Left lung (tissue), 10 donors: ENCODE data around the gene KDM4D. TPM values are rescaled to one million over a fixed set of nuclear protein-coding genes. Genes with fewer than 3 reads are reported as not detected.
A peak's percentile ranks its signal among the peaks of the same experiment; 100 is the strongest.
"Not testable (repeated sequence)": the region's sequence is repeated elsewhere in the genome, so short reads cannot be mapped to it uniquely, and the experiment has no call there.

Experiments
- ATAC-seq: fragments of 200-7000 bp; cut with Tn5 transposase; one replicate; pipeline ENCODE4 v1.9.1; 2020; ENCODE audit warnings: moderate library complexity
- DNase-seq, 4 donors: peaks; one replicate each; pipeline ENCODE4 v3.0.0-alpha.2; 2013 to 2020
- H3K27ac ChIP-seq, 2 donors: fragments of 200-600 bp; sonication (generic) in 1 of 2; one replicate each; pipeline versions ENCODE4 v1.5.0 to v1.8.0; 2020 to 2021
- H3K27me3 ChIP-seq, 2 donors: fragments of 200-600 bp; sonication (generic) in 1 of 2; one replicate each; pipeline versions ENCODE4 v1.5.0 to v1.8.0; 2020 to 2021
- H3K36me3 ChIP-seq, 2 donors: fragments of 200-600 bp; sonication (generic) in 1 of 2; one replicate each; pipeline versions ENCODE4 v1.5.0 to v1.8.0; 2020 to 2021
- H3K4me1 ChIP-seq, 2 donors: fragments of 200-600 bp; one replicate each; pipeline ENCODE4 v1.8.0; 2021
- H3K4me3 ChIP-seq, 2 donors: fragments of 200-600 bp; sonication (generic) in 1 of 2; one replicate each; pipeline versions ENCODE4 v1.5.0 to v1.8.0; 2020 to 2021; ENCODE audit warnings: mild to moderate bottlenecking in 1 of 2
- H3K9me3 ChIP-seq, 2 donors: fragments of 200-600 bp; sonication (generic) in 1 of 2; one replicate each; pipeline versions ENCODE4 v1.5.0 to v1.8.0; 2020 to 2021
- CTCF ChIP-seq, 2 donors: fragments of 200-600 bp; sonication (generic) in 1 of 2; IDR thresholded peaks; one replicate each; pipeline versions ENCODE4 v1.5.0 to v1.8.0; 2021; ENCODE audit warnings: antibody characterized with exemption in 2 of 2
- intact Hi-C, 2 donors: fragments of 100-400 bp; cut with DNase I; formaldehyde crosslinking; loops; one replicate each; pipeline versions ENCODE4 v1.11.2 to v1.14.2; 2022
- polyA plus RNA-seq, 6 donors: library from polyadenylated mRNA; unstranded; fragments of 120-200 nt; gene quantifications; one replicate each; pipeline ENCODE4 v1.2.1, GENCODE V29; 2013; ENCODE audit not compliant: insufficient read length in 6 of 6
- total RNA-seq, 2 donors: library from RNA; stranded (reverse); fragmentation: NEBNext Ultra II Directional; extraction: Animal tissue kit (Norgen Biotek cat#: 25700); gene quantifications; one replicate each; pipeline ENCODE4 v1.2.1, GENCODE V29; 2021
- donor health status: DM: no; HTN: yes; CAD: no.
- donor health status: DM: no; HTN: no; CAD: no.

The KDM4D gene
- total and polyA plus RNA-seq, 8 donors, result 0.35 to 2.5 (median 1.9) TPM

GRCh38 chr11:94926271-94926625 is 47.3 kb upstream of the KDM4D start:
- DNase-seq, result no peak
- Histone ChIP-seq H3K36me3 (no peaks in the 10 kb centered on the region), H3K4me3 (no peak overlapping the region), H3K27me3 (no peaks in the 10 kb centered on the region), H3K4me1 (peaks cover 17 to 30% of the 10 kb centered on the region in 2 donors), H3K9me3 (no peaks in the 10 kb centered on the region), H3K27ac (peak overlapping the region; percentile 57 to 74)
- intact Hi-C loops, result no loop called here
- TF ChIP-seq CTCF (IDR thresholded peaks at IDR 0.05), result no peak
- ATAC-seq, result peak; percentile 6

GRCh38 chr11:94926698-94927237 is 46.7 kb upstream of the KDM4D start:
- ATAC-seq (peak; percentile 73), DNase-seq (peak in 3 of 4 donors; percentile 64 to 94 (median 93))
- peaks cover 17 to 30% of the 10 kb centered on the region in 2 donors for H3K4me1 ChIP-seq
- H3K36me3 ChIP-seq, result no peaks in the 10 kb centered on the region
- intact Hi-C loops, result no loop called here
- no peaks in the 10 kb centered on the region for H3K9me3 ChIP-seq
- no peaks in the 10 kb centered on the region for H3K27me3 ChIP-seq
- H3K4me3 ChIP-seq, result no peak overlapping the region
- no peak for TF ChIP-seq CTCF (IDR thresholded peaks at IDR 0.05)
- H3K27ac ChIP-seq, result peak overlapping the region; percentile 57 to 74

GRCh38 chr11:94928117-94928990 is 45.2 kb upstream of the KDM4D start:
- H3K4me3 ChIP-seq, result no peak overlapping the region
- TF ChIP-seq CTCF (IDR thresholded peaks at IDR 0.05), result no peak
- H3K9me3 ChIP-seq, result no peaks in the 10 kb centered on the region
- H3K36me3 ChIP-seq, result no peaks in the 10 kb centered on the region
- intact Hi-C loops, result no loop called here
- no peak for ATAC-seq
- peaks cover 17 to 30% of the 10 kb centered on the region in 2 donors for H3K4me1 ChIP-seq
- H3K27me3 ChIP-seq, result no peaks in the 10 kb centered on the region
- peak overlapping the region; percentile 57 to 74 for H3K27ac ChIP-seq
- DNase-seq, result no peak

- H3K36me3 ChIP-seq, ATAC-seq, H3K9me3 ChIP-seq, intact Hi-C loops, H3K4me3 ChIP-seq, DNase-seq, H3K27ac ChIP-seq, H3K27me3 ChIP-seq: not testable (repeated sequence)
- H3K4me1 ChIP-seq, result peaks cover 9 to 15% of the 10 kb centered on the region in 2 donors
Observed at GRCh38 chr11:94932072-94932471, 41.4 kb upstream of the KDM4D start.

GRCh38 chr11:94932503-94932902 is 41.0 kb upstream of the KDM4D start:
- no peak overlapping the region for H3K4me3 ChIP-seq
- no peak overlapping the region for H3K27ac ChIP-seq
- peaks cover 6 to 11% of the 10 kb centered on the region in 2 donors for H3K4me1 ChIP-seq
- H3K27me3 ChIP-seq, result no peaks in the 10 kb centered on the region
- ATAC-seq (no peak), DNase-seq (no peak)
- no peaks in the 10 kb centered on the region for H3K9me3 ChIP-seq
- intact Hi-C loops, result no loop called here
- H3K36me3 ChIP-seq, result no peaks in the 10 kb centered on the region
- no peak for TF ChIP-seq CTCF (IDR thresholded peaks at IDR 0.05)
